ENCODE measurements around the gene GUCY1B1.

GRCh38 chr4:155722336-155722735 is 36.5 kb upstream of the GUCY1B1 start:
- TF ChIP-seq EZH2 (IDR thresholded peaks at IDR 0.05): no peak
- TF ChIP-seq POLR2AphosphoS5 (IDR thresholded peaks at IDR 0.05; ENCODE audit: low read depth, low read length): no peak
- no peak for TF ChIP-seq POLR2A (IDR thresholded peaks at IDR 0.05; ENCODE audit: borderline replicate concordance, extremely low read depth, insufficient read depth, insufficient read length)
- no peak for TF ChIP-seq TCF7L2 (IDR thresholded peaks at IDR 0.05; ENCODE audit: borderline replicate concordance, extremely low read depth, insufficient read depth, insufficient read length)
- TF ChIP-seq CTCF (IDR thresholded peaks at IDR 0.05 in 2 of 3, conservative IDR thresholded peaks at IDR 0.05 in 1 of 3; ENCODE audit: borderline replicate concordance in 1 of 3, insufficient read depth in 1 of 3, low read depth in 2 of 3, low read length in 2 of 3): no peak
- TF ChIP-seq YY1 (IDR thresholded peaks at IDR 0.05; ENCODE audit: extremely low read depth, insufficient replicate concordance, low read depth, low read length): no peak
- no peak for TF ChIP-seq CBX3 (IDR thresholded peaks at IDR 0.05; ENCODE audit: low read depth)
- no peak for TF ChIP-seq EGR1 (IDR thresholded peaks at IDR 0.05; ENCODE audit: low read depth)
- no peak for TF ChIP-seq EZH2phosphoT487 (IDR thresholded peaks at IDR 0.05; ENCODE audit: borderline replicate concordance)
- TF ChIP-seq JUND (IDR thresholded peaks at IDR 0.05): no peak
- no peak for TF ChIP-seq RAD21 (IDR thresholded peaks at IDR 0.05; ENCODE audit: low read depth)
- TF ChIP-seq SP1 (IDR thresholded peaks at IDR 0.05; ENCODE audit: low read depth): no peak
- TF ChIP-seq, protein P1, sequence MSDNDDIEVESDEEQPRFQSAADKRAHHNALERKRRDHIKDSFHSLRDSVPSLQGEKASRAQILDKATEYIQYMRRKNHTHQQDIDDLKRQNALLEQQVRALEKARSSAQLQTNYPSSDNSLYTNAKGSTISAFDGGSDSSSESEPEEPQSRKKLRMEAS (IDR thresholded peaks at IDR 0.05): no peak

All from HCT116 (cell line).